OCI-LY7 (cell line): ENCODE data around the gene OPCML.

ENCODE experiments used
- EZH2phosphoT487 ChIP-seq: fragments of 200-600 bp; sonication (generic); IDR thresholded peaks from 2 replicates; pipeline ENCODE4 v1.6.1; 2018; ENCODE audit warnings: low read depth, borderline replicate concordance, mild to moderate bottlenecking, mixed run types, antibody characterized with exemption, low read length, moderate library complexity, mixed read lengths
- TF ChIP-seq, protein P1 (sequence below): fragments of 200-600 bp; sonication (generic); conservative IDR thresholded peaks from 2 replicates; pipeline ENCODE4 v1.5.1; 2014; ENCODE audit warnings: mild to moderate bottlenecking, antibody characterized with exemption, low read length, moderate library complexity, mixed read lengths

DNA sequence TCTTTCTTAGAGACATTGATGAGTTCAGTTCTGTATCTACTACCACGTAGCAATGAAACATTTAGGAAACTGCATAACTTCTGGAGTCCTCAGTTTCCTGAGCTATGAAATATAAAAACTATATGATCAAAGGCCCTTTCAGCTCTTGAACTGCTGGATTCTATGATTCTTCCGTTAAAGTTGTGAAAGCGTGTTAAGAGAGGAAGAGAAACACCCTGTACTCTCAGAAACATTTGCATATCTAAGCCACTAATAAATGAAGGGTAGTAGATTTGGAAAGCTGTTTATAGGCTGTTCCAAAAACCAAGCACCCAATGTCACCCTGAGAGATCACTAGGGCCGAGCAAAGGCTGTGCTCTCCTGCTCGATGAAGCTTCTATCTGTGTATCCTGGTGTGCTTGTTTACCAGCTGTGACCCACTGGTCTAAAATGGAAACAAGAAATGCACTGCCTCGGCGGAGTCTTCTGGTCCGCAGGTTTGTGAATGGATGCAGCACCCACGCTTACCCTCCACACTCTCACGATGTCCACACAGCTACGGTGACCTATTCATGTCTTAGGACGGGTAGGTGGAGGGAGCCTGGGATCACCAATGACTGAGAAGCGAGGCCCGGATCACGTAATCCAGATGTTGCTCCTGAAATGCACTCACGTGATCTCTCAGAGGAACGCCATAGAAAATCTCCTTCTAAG, 325.8 kb downstream of the OPCML start:
- TF ChIP-seq, protein P1, sequence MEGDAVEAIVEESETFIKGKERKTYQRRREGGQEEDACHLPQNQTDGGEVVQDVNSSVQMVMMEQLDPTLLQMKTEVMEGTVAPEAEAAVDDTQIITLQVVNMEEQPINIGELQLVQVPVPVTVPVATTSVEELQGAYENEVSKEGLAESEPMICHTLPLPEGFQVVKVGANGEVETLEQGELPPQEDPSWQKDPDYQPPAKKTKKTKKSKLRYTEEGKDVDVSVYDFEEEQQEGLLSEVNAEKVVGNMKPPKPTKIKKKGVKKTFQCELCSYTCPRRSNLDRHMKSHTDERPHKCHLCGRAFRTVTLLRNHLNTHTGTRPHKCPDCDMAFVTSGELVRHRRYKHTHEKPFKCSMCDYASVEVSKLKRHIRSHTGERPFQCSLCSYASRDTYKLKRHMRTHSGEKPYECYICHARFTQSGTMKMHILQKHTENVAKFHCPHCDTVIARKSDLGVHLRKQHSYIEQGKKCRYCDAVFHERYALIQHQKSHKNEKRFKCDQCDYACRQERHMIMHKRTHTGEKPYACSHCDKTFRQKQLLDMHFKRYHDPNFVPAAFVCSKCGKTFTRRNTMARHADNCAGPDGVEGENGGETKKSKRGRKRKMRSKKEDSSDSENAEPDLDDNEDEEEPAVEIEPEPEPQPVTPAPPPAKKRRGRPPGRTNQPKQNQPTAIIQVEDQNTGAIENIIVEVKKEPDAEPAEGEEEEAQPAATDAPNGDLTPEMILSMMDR, result no peak
- no peak for TF ChIP-seq EZH2phosphoT487
